ENCODE results near the gene C9orf43.

Gene C9orf43

DNA sequence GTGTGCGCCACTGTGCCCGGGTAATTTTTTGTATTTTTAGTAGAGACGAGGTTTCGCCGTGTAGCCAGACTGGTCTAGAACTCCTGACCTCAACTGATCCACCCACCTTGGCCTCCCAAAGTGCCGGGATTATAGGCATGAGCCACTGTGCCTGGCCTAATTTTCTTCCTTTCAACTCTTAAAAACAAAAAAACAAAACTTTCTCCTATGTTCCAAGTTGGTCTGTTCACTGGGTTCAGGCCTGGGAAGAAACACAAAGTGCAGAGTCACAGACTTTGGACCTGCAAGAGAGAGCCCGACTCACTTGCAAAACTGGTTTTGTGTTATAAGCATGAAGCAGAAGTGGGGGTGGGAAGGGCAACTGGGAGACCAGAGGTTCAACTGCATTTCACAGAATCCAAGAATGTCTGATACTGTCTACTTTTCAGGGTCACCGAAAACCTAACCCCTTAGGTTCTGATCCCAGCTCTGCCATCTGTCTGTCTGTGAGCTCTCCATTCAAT lies 28.6 kb upstream of the C9orf43 start:
- peaks cover 0 to 7% of the 10 kb centered on the region in 2 donors for H3K36me3 ChIP-seq (ENCODE audit: control insufficient read depth in 1 of 2, insufficient read depth in 2 of 2, low read length in 2 of 2)
- H3K4me1 ChIP-seq (ENCODE audit: control insufficient read depth in 1 of 2, insufficient read depth in 2 of 2, low read length in 2 of 2), result peaks cover 31 to 34% of the 10 kb centered on the region in 2 donors
- H3K4me3 ChIP-seq (ENCODE audit: low read depth in 1 of 2, low read length in 2 of 2), result peak overlapping the region in 1 of 2 donors; percentile 36
- no peaks in the 10 kb centered on the region for H3K9me3 ChIP-seq (ENCODE audit: control insufficient read depth in 1 of 2, low read length in 2 of 2)
- H3K27ac ChIP-seq (ENCODE audit: low read depth, low read length), result no peak overlapping the region
- no peak overlapping the region for H3K9ac ChIP-seq (ENCODE audit: low read depth in 1 of 2, low read length in 2 of 2)
- no peaks in the 10 kb centered on the region for H3K27me3 ChIP-seq (ENCODE audit: control insufficient read depth in 1 of 2, insufficient read depth in 2 of 2, low read length in 2 of 2)

- Histone ChIP-seq H3K27me3 (ENCODE audit: control insufficient read depth in 1 of 2, insufficient read depth in 2 of 2, low read length in 2 of 2) (no peaks in the 10 kb centered on the region), H3K27ac (ENCODE audit: low read depth, low read length) (peak overlapping the region; percentile 57), H3K9ac (ENCODE audit: low read depth in 1 of 2, low read length in 2 of 2) (no peak overlapping the region), H3K36me3 (ENCODE audit: control insufficient read depth in 1 of 2, insufficient read depth in 2 of 2, low read length in 2 of 2) (peaks cover 21 to 43% of the 10 kb centered on the region in 2 donors), H3K4me3 (ENCODE audit: low read depth in 1 of 2, low read length in 2 of 2) (peak overlapping the region; percentile 6 to 29), H3K4me1 (ENCODE audit: control insufficient read depth in 1 of 2, insufficient read depth in 2 of 2, low read length in 2 of 2) (peaks cover 35 to 41% of the 10 kb centered on the region in 2 donors), H3K9me3 (ENCODE audit: control insufficient read depth in 1 of 2, low read length in 2 of 2) (no peaks in the 10 kb centered on the region)
Measured at GRCh38 chr9:113386571-113387393, 23.8 kb upstream of the C9orf43 start.

- Histone ChIP-seq H3K4me1 (ENCODE audit: control insufficient read depth in 1 of 2, insufficient read depth in 2 of 2, low read length in 2 of 2) (peaks cover 35 to 41% of the 10 kb centered on the region in 2 donors), H3K36me3 (ENCODE audit: control insufficient read depth in 1 of 2, insufficient read depth in 2 of 2, low read length in 2 of 2) (peaks cover 28 to 52% of the 10 kb centered on the region in 2 donors), H3K9me3 (ENCODE audit: control insufficient read depth in 1 of 2, low read length in 2 of 2) (no peaks in the 10 kb centered on the region), H3K27ac (ENCODE audit: low read depth, low read length) (peak overlapping the region; percentile 57), H3K4me3 (ENCODE audit: low read depth in 1 of 2, low read length in 2 of 2) (peak overlapping the region; percentile 6 to 8), H3K27me3 (ENCODE audit: control insufficient read depth in 1 of 2, insufficient read depth in 2 of 2, low read length in 2 of 2) (no peaks in the 10 kb centered on the region), H3K9ac (ENCODE audit: low read depth in 1 of 2, low read length in 2 of 2) (peak overlapping the region in 1 of 2 donors; percentile 0)
Measured at GRCh38 chr9:113387560-113388230, 22.9 kb upstream of the C9orf43 start.

GRCh38 chr9:113388833-113389232 lies 21.7 kb upstream of the C9orf43 start:
- peaks cover 35 to 41% of the 10 kb centered on the region in 2 donors for H3K4me1 ChIP-seq (ENCODE audit: control insufficient read depth in 1 of 2, insufficient read depth in 2 of 2, low read length in 2 of 2)
- H3K4me3 ChIP-seq (ENCODE audit: low read depth in 1 of 2, low read length in 2 of 2), result no peak overlapping the region
- H3K9ac ChIP-seq (ENCODE audit: low read depth in 1 of 2, low read length in 2 of 2), result no peak overlapping the region
- no peaks in the 10 kb centered on the region for H3K27me3 ChIP-seq (ENCODE audit: control insufficient read depth in 1 of 2, insufficient read depth in 2 of 2, low read length in 2 of 2)
- no peaks in the 10 kb centered on the region for H3K9me3 ChIP-seq (ENCODE audit: control insufficient read depth in 1 of 2, low read length in 2 of 2)
- H3K36me3 ChIP-seq (ENCODE audit: control insufficient read depth in 1 of 2, insufficient read depth in 2 of 2, low read length in 2 of 2), result peaks cover 28 to 59% of the 10 kb centered on the region in 2 donors
- no peak overlapping the region for H3K27ac ChIP-seq (ENCODE audit: low read depth, low read length)

DNA sequence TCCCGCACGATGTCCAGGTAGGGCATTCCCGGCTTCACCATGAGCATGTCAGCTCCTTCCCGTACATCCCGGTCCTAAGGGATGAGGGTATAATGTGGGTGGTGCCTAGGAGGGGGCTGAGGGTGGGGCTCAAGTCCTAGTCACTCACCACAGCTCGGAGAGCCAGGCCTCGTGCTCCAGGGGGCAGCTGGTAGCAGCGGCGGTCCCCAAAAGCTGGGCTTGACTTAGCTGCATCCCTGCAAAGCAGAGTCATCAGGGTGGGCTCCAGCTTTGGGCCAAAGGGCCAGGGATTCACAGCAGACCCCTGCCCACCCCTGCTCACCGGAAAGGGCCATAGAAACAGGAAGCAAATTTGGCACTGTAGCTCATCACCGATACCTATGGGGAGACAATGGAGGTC lies 21.1 kb upstream of the C9orf43 start:
- Histone ChIP-seq H3K9me3 (ENCODE audit: control insufficient read depth in 1 of 2, low read length in 2 of 2) (no peaks in the 10 kb centered on the region), H3K9ac (ENCODE audit: low read depth in 1 of 2, low read length in 2 of 2) (no peak overlapping the region), H3K27ac (ENCODE audit: low read depth, low read length) (no peak overlapping the region), H3K4me1 (ENCODE audit: control insufficient read depth in 1 of 2, insufficient read depth in 2 of 2, low read length in 2 of 2) (peaks cover 35 to 38% of the 10 kb centered on the region in 2 donors), H3K27me3 (ENCODE audit: control insufficient read depth in 1 of 2, insufficient read depth in 2 of 2, low read length in 2 of 2) (no peaks in the 10 kb centered on the region), H3K4me3 (ENCODE audit: low read depth in 1 of 2, low read length in 2 of 2) (no peak overlapping the region), H3K36me3 (ENCODE audit: control insufficient read depth in 1 of 2, insufficient read depth in 2 of 2, low read length in 2 of 2) (peaks cover 28 to 59% of the 10 kb centered on the region in 2 donors)

GRCh38 chr9:113390192-113390960 lies 20.2 kb upstream of the C9orf43 start:
- H3K4me3 ChIP-seq (ENCODE audit: low read depth in 1 of 2, low read length in 2 of 2), result no peak overlapping the region
- no peak overlapping the region for H3K27ac ChIP-seq (ENCODE audit: low read depth, low read length)
- H3K9me3 ChIP-seq (ENCODE audit: control insufficient read depth in 1 of 2, low read length in 2 of 2), result no peaks in the 10 kb centered on the region
- no peak overlapping the region for H3K9ac ChIP-seq (ENCODE audit: low read depth in 1 of 2, low read length in 2 of 2)
- peaks cover 28 to 62% of the 10 kb centered on the region in 2 donors for H3K36me3 ChIP-seq (ENCODE audit: control insufficient read depth in 1 of 2, insufficient read depth in 2 of 2, low read length in 2 of 2)
- peaks cover 38 to 40% of the 10 kb centered on the region in 2 donors for H3K4me1 ChIP-seq (ENCODE audit: control insufficient read depth in 1 of 2, insufficient read depth in 2 of 2, low read length in 2 of 2)
- H3K27me3 ChIP-seq (ENCODE audit: control insufficient read depth in 1 of 2, insufficient read depth in 2 of 2, low read length in 2 of 2), result no peaks in the 10 kb centered on the region

GRCh38 chr9:113391917-113392316 lies 18.6 kb upstream of the C9orf43 start:
- Histone ChIP-seq H3K4me1 (ENCODE audit: control insufficient read depth in 1 of 2, insufficient read depth in 2 of 2, low read length in 2 of 2) (peaks cover 27 to 42% of the 10 kb centered on the region in 2 donors), H3K9ac (ENCODE audit: low read depth in 1 of 2, low read length in 2 of 2) (no peak overlapping the region), H3K4me3 (ENCODE audit: low read depth in 1 of 2, low read length in 2 of 2) (no peak overlapping the region), H3K27me3 (ENCODE audit: control insufficient read depth in 1 of 2, insufficient read depth in 2 of 2, low read length in 2 of 2) (no peaks in the 10 kb centered on the region), H3K9me3 (ENCODE audit: control insufficient read depth in 1 of 2, low read length in 2 of 2) (no peaks in the 10 kb centered on the region), H3K36me3 (ENCODE audit: control insufficient read depth in 1 of 2, insufficient read depth in 2 of 2, low read length in 2 of 2) (peaks cover 31 to 59% of the 10 kb centered on the region in 2 donors), H3K27ac (ENCODE audit: low read depth, low read length) (no peak overlapping the region)

DNA sequence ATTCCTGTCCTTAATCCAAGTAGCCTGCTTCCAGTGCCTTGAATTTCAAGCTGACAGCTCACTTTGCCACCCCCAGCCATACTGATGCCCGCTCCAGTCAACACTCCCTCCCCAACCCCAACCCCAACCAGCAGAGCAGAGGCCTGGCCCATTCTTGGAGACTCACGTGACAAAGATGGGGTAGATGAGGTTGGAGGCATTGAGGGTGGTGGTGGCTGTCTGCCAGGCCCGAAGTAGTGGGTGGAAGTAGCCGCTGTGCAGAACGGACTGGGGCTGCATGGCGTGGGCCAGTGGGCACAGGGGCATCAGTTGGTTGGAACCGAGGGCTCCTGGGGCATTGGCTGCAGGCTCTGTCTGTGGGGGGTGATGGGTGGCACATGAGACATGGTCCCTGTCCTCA lies 17.3 kb upstream of the C9orf43 start:
- Histone ChIP-seq H3K27ac (ENCODE audit: low read depth, low read length) (no peak overlapping the region), H3K4me3 (ENCODE audit: low read depth in 1 of 2, low read length in 2 of 2) (no peak overlapping the region), H3K9ac (ENCODE audit: low read depth in 1 of 2, low read length in 2 of 2) (no peak overlapping the region), H3K9me3 (ENCODE audit: control insufficient read depth in 1 of 2, low read length in 2 of 2) (no peaks in the 10 kb centered on the region), H3K27me3 (ENCODE audit: control insufficient read depth in 1 of 2, insufficient read depth in 2 of 2, low read length in 2 of 2) (no peaks in the 10 kb centered on the region), H3K4me1 (ENCODE audit: control insufficient read depth in 1 of 2, insufficient read depth in 2 of 2, low read length in 2 of 2) (peaks cover 27 to 40% of the 10 kb centered on the region in 2 donors), H3K36me3 (ENCODE audit: control insufficient read depth in 1 of 2, insufficient read depth in 2 of 2, low read length in 2 of 2) (peaks cover 31 to 54% of the 10 kb centered on the region in 2 donors)

DNA sequence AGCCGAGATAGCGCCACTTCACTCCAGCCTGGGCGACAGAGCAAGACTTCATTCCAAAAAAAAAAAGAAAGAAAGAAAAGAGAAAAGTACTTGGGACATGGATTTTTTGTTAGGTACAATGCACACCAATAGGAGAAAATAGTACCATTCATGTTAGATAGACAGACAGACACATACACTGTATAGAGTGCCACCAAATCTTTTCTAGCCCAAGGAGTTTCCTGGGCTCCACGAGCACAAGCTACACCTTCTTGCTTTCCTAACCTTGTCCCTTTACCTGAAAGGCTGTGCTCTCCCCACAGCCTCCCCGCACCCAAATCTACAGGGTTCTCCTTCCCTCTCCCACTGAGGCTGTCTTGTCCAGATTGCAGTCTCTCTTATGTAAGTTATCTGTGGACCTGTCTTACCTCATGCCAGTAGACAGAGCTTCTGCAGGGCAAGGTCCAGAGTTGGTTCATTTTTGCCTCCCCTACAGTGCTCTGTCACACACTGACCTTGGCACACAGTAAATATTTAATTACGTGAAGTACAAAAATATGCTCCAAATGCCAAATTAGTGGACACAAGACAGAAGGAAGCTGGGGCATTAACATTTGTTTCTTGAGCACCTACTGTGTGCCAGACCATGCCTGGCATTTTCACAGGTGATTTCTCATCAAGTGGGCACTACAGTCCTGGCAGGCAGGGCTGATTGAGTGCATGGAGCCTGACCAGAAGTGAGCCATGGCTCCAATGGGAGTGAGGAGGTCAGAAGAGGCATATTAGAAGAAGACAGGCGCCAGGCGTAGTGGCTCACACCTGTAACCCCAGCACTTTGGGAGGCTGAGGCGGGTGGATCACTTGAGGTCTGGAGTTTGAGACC lies 15.3 kb upstream of the C9orf43 start:
- H3K4me3 ChIP-seq (ENCODE audit: low read depth in 1 of 2, low read length in 2 of 2), result no peak overlapping the region
- no peaks in the 10 kb centered on the region for H3K9me3 ChIP-seq (ENCODE audit: control insufficient read depth in 1 of 2, low read length in 2 of 2)
- peaks cover 30 to 45% of the 10 kb centered on the region in 2 donors for H3K4me1 ChIP-seq (ENCODE audit: control insufficient read depth in 1 of 2, insufficient read depth in 2 of 2, low read length in 2 of 2)
- H3K36me3 ChIP-seq (ENCODE audit: control insufficient read depth in 1 of 2, insufficient read depth in 2 of 2, low read length in 2 of 2), result peaks cover 23 to 38% of the 10 kb centered on the region in 2 donors
- no peak overlapping the region for H3K27ac ChIP-seq (ENCODE audit: low read depth, low read length)
- no peaks in the 10 kb centered on the region for H3K27me3 ChIP-seq (ENCODE audit: control insufficient read depth in 1 of 2, insufficient read depth in 2 of 2, low read length in 2 of 2)
- no peak overlapping the region for H3K9ac ChIP-seq (ENCODE audit: low read depth in 1 of 2, low read length in 2 of 2)
